Measurements from ENCODE around the gene SERPIND1.
"Not testable (repeated sequence)": the region's sequence is repeated elsewhere in the genome, so short reads cannot be mapped to it uniquely, and the experiment has no call there.

- not testable (repeated sequence) for TF ChIP-seq POLR2A, POLR2AphosphoS5 (IDR thresholded peaks at IDR 0.05)
- TF ChIP-seq, protein P1, sequence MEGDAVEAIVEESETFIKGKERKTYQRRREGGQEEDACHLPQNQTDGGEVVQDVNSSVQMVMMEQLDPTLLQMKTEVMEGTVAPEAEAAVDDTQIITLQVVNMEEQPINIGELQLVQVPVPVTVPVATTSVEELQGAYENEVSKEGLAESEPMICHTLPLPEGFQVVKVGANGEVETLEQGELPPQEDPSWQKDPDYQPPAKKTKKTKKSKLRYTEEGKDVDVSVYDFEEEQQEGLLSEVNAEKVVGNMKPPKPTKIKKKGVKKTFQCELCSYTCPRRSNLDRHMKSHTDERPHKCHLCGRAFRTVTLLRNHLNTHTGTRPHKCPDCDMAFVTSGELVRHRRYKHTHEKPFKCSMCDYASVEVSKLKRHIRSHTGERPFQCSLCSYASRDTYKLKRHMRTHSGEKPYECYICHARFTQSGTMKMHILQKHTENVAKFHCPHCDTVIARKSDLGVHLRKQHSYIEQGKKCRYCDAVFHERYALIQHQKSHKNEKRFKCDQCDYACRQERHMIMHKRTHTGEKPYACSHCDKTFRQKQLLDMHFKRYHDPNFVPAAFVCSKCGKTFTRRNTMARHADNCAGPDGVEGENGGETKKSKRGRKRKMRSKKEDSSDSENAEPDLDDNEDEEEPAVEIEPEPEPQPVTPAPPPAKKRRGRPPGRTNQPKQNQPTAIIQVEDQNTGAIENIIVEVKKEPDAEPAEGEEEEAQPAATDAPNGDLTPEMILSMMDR (IDR thresholded peaks at IDR 0.05 in 8 of 11, conservative IDR thresholded peaks at IDR 0.05 in 3 of 11), result not testable (repeated sequence)
Measured at GRCh38 chr22:20769496-20769826, 4.5 kb upstream of the SERPIND1 start.
